Stimulated activated naive CD4-positive, alpha-beta T cell treated with Interleukin-2 at 50 U/mL for 16 hours (primary cell): Measurements from ENCODE around the gene CUL2.
"Not testable (repeated sequence)": the region's sequence is repeated elsewhere in the genome, so short reads cannot be mapped to it uniquely, and the experiment has no call there.

Experiments
- DNase-seq: peaks from one replicate; lab custom pipeline; 2025; lab: John Stamatoyannopoulos, UW

Gene CUL2

GRCh38 chr10:34978080-34978479 is 112.1 kb downstream of the CUL2 start:
- no peak for DNase-seq

- DNase-seq: not testable (repeated sequence)
Measured at GRCh38 chr10:34976380-34976910, 113.7 kb downstream of the CUL2 start.

GRCh38 chr10:34974364-34975065 is 115.6 kb downstream of the CUL2 start:
- not testable (repeated sequence) for DNase-seq

- DNase-seq: not testable (repeated sequence)
Measured at GRCh38 chr10:34973757-34974156, 116.4 kb downstream of the CUL2 start.

GRCh38 chr10:34973121-34973520 is 117.0 kb downstream of the CUL2 start:
- not testable (repeated sequence) for DNase-seq

- DNase-seq: not testable (repeated sequence)
Measured at GRCh38 chr10:34972591-34972990, 117.5 kb downstream of the CUL2 start.

GRCh38 chr10:34971606-34972334 is 118.4 kb downstream of the CUL2 start:
- DNase-seq: not testable (repeated sequence)

GRCh38 chr10:34969171-34969570 is 121.0 kb downstream of the CUL2 start:
- DNase-seq: no peak

GRCh38 chr10:34967335-34967880 is 122.7 kb downstream of the CUL2 start:
- no peak for DNase-seq

GRCh38 chr10:34966451-34966850 is 123.7 kb downstream of the CUL2 start:
- DNase-seq: no peak

- no peak for DNase-seq
Measured at GRCh38 chr10:34966040-34966439, 124.1 kb downstream of the CUL2 start.

GRCh38 chr10:34964166-34964800 is 125.9 kb downstream of the CUL2 start:
- no peak for DNase-seq

- no peak for DNase-seq
Measured at GRCh38 chr10:34962866-34963265, 127.3 kb downstream of the CUL2 start.

GRCh38 chr10:34960983-34961382 is 129.2 kb downstream of the CUL2 start:
- DNase-seq: no peak

GRCh38 chr10:34959786-34960185 is 130.4 kb downstream of the CUL2 start:
- DNase-seq: no peak

- DNase-seq: no peak
Measured at GRCh38 chr10:34959321-34959720, 130.8 kb downstream of the CUL2 start.
